H54 (cell line): ENCODE measurements around the gene ZCCHC17.
"Not testable (repeated sequence)": the region's sequence is repeated elsewhere in the genome, so short reads cannot be mapped to it uniquely, and the experiment has no call there.

Source experiments
- DNase-seq: peaks from one replicate; pipeline ENCODE4 v3.0.0; 2011; ENCODE audit warnings: low spot score, mixed read lengths; ENCODE audit not compliant: insufficient read length
- FAIRE-seq: peaks from 3 replicates; lab custom pipeline; 2011; peaks lifted over from hg19 to GRCh38; lab: Jason Lieb, UNC
- POLR2A ChIP-seq: IDR thresholded peaks from 2 replicates; pipeline ENCODE4 v1.6.1; 2011; ENCODE audit warnings: low read depth, mild to moderate bottlenecking, low read length

The ZCCHC17 gene

GRCh38 chr1:31382379-31382989 lies 85.7 kb downstream of the ZCCHC17 start:
- no peak for TF ChIP-seq POLR2A
- DNase-seq (no peak), FAIRE-seq (no peak)

- DNase-seq (no peak), FAIRE-seq (no peak)
- no peak for TF ChIP-seq POLR2A
Measured at GRCh38 chr1:31383967-31384366, 87.1 kb downstream of the ZCCHC17 start.

- not testable (repeated sequence) for DNase-seq, FAIRE-seq
Measured at GRCh38 chr1:31386576-31387243, 89.9 kb downstream of the ZCCHC17 start.

- TF ChIP-seq POLR2A, result no peak
- DNase-seq (no peak), FAIRE-seq (no peak)
Measured at GRCh38 chr1:31387612-31388011, 90.8 kb downstream of the ZCCHC17 start.

- TF ChIP-seq POLR2A, result no peak
- FAIRE-seq (no peak), DNase-seq (no peak)
Measured at GRCh38 chr1:31389616-31390015, 92.8 kb downstream of the ZCCHC17 start.

GRCh38 chr1:31390071-31390470 lies 93.2 kb downstream of the ZCCHC17 start:
- FAIRE-seq, result no peak
- TF ChIP-seq POLR2A, result no peak
- DNase-seq, result no peak

GRCh38 chr1:31393463-31393862 lies 96.6 kb downstream of the ZCCHC17 start:
- FAIRE-seq (no peak), DNase-seq (no peak)
- no peak for TF ChIP-seq POLR2A

GRCh38 chr1:31394584-31395193 lies 97.9 kb downstream of the ZCCHC17 start:
- no peak for TF ChIP-seq POLR2A
- peak; percentile 11 for FAIRE-seq

GRCh38 chr1:31396633-31397351 lies 100.0 kb downstream of the ZCCHC17 start:
- FAIRE-seq (peak; percentile 58), DNase-seq (no peak)
- TF ChIP-seq POLR2A, result no peak

More at GRCh38 chr1:31394584-31395193, 97.9 kb downstream of the ZCCHC17 start:
- peak; percentile 78 for DNase-seq

GRCh38 chr1:31397360-31398095 lies 100.7 kb downstream of the ZCCHC17 start:
- FAIRE-seq, result peak; percentile 65
- TF ChIP-seq POLR2A, result no peak
- DNase-seq, result peak; percentile 66

GRCh38 chr1:31398246-31398645 lies 101.4 kb downstream of the ZCCHC17 start:
- TF ChIP-seq POLR2A, result no peak
- no peak for DNase-seq
- no peak for FAIRE-seq

- no peak for DNase-seq
- FAIRE-seq, result no peak
- TF ChIP-seq POLR2A, result no peak
Measured at GRCh38 chr1:31399976-31400375, 103.1 kb downstream of the ZCCHC17 start.

- no peak for FAIRE-seq
- no peak for TF ChIP-seq POLR2A
- no peak for DNase-seq
Measured at GRCh38 chr1:31400393-31400792, 103.6 kb downstream of the ZCCHC17 start.
